Measurements from ENCODE around the gene LYSMD1. TPM values are rescaled to one million over a fixed set of nuclear protein-coding genes. Genes with fewer than 3 reads are reported as not detected.
A peak's percentile ranks its signal among the peaks of the same experiment; 100 is the strongest.

LYSMD1 gene
- total RNA-seq, 1 experiment from 2014 or later, result 6.7 TPM

- Histone ChIP-seq H3K4ac (ENCODE audit: low read depth, low read length) (no peak overlapping the region), H2BK20ac (ENCODE audit: low read depth, low read length, poor library complexity, severe bottlenecking) (no peak overlapping the region), H2BK12ac (ENCODE audit: insufficient read length, low read depth, low read length) (no peak overlapping the region), H3K23me2 (ENCODE audit: insufficient read length, low read depth, low read length, poor library complexity, severe bottlenecking) (peaks cover 4% of the 10 kb centered on the region), H3K18ac (ENCODE audit: insufficient read length, low read depth, low read length) (no peak overlapping the region), H2AFZ (ENCODE audit: low read length) (no peak overlapping the region), H3K9ac (ENCODE audit: extremely low read depth, insufficient read length, low read length) (no peak overlapping the region), H3K4me1 (ENCODE audit: insufficient read depth, low read length) (no peaks in the 10 kb centered on the region), H3K9me3 (ENCODE audit: control insufficient read depth, low read depth, low read length) (no peaks in the 10 kb centered on the region), H4K91ac (ENCODE audit: insufficient read length, low read depth, low read length) (no peak overlapping the region), H2AK5ac (ENCODE audit: insufficient read length, low read length) (no peak overlapping the region), H3K79me1 (ENCODE audit: insufficient read depth, low read depth, low read length, poor library complexity, severe bottlenecking) (no peaks in the 10 kb centered on the region), H3K4me2 (ENCODE audit: insufficient read depth, insufficient read length, low read length) (no peak overlapping the region), H3K14ac (ENCODE audit: insufficient read depth, low read length) (no peak overlapping the region), H2BK120ac (ENCODE audit: low read depth, low read length, poor library complexity, severe bottlenecking) (no peak overlapping the region), H3K79me2 (ENCODE audit: insufficient read depth, low read length) (peaks cover 13% of the 10 kb centered on the region; the same call in 1 of the 2 replicates), H4K20me1 (ENCODE audit: control insufficient read depth, insufficient read depth, insufficient read length) (no peaks in the 10 kb centered on the region), H3K27ac (ENCODE audit: insufficient read length, low read depth, low read length) (no peak overlapping the region), H3K56ac (ENCODE audit: insufficient read length, low read depth, low read length) (no peak overlapping the region), H4K8ac (replicated peaks; ENCODE audit: insufficient read length, low read depth, low read length) (no peak overlapping the region), H4K5ac (ENCODE audit: insufficient read length, low read depth, low read length) (no peak overlapping the region), H3T11ph (ENCODE audit: low read length) (no peak overlapping the region), H3K27me3 (ENCODE audit: insufficient read depth, low read length) (no peaks in the 10 kb centered on the region), H2BK5ac (ENCODE audit: insufficient read length, low read length) (no peak overlapping the region), H2BK15ac (ENCODE audit: low read depth, low read length) (no peak overlapping the region), H3K23ac (ENCODE audit: insufficient read length, low read depth, low read length) (no peak overlapping the region)
- no peaks in the 10 kb centered on the region; a peak in 1 of 5 replicates for H3K9me3 Mint-ChIP-seq
- no peak for DNase-seq
- 0 out of 2 replicates have a peak, but pooled peaks cover 2% of the 10 kb centered on the region for H3K27me3 Mint-ChIP-seq (ENCODE audit: low read depth)
- TF ChIP-seq CTCF (conservative IDR thresholded peaks at IDR 0.05), result no peak
- H3K27ac Mint-ChIP-seq, result peak overlapping the region in 1 of 3 experiments; percentile 85; a peak in 2 of 7 replicates
- peaks cover 6 to 13% of the 10 kb centered on the region in 2 experiments for H3K4me1 Mint-ChIP-seq
- peaks cover 24 to 45% (median 38%) of the 10 kb centered on the region in 3 experiments for H3K36me3 Mint-ChIP-seq (ENCODE audit: insufficient read depth in 1 of 3, low read depth in 3 of 3)
- WGBS (ENCODE audit: extremely low coverage, insufficient read length, low lambda C conversion rate), result no CpG with 5 or more reads among the region's 1 CpG
- H3K4me3 Mint-ChIP-seq, result no peak overlapping the region
These were observed 21.5 kb upstream of the LYSMD1 start for GRCh38 chr1:151187205-151187604.

All from H9 (cell line).